ENCODE results near the gene LAD1.

DNA sequence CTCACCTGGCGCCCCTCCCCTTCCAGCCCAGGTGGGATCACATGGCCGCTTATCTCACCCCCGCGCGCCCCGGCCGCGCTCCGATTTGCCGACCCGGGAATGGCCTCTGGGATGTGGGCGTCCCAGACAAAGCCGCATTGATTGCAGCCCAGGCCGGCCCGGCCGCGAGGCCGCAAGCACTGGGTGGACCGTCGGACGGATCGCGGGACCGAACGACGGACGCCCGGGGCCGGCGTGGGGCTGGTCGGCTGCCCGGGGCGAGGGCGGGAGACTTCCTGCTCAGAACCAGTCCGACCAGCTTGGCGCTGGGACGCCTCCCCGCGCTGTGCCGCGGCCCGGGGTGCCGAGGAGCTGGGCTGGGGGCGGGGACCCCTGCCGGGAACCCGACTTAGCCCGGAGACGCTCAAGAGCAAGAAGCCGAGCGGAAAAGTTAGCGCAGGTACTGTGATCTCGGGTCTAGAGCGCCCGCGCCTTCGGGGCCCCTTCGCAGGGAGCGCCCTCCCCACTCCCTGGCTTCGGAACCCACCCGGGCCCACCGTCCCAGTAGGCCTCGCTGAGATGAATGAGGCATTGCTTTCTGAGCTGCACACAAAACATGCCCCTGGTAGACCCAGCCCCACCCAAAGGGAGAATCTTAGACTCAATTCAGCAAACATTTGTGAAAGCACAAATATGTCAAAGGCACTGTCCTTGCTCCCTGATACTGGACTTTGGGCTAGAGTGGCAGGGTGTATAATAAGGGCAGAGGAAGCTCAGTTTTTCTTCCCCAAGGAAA is 415 bp upstream of the LAD1 start:
- TF ChIP-seq EP300 (conservative IDR thresholded peaks at IDR 0.05; ENCODE audit: poor library complexity, severe bottlenecking) (no peak), EZH2 (IDR thresholded peaks at IDR 0.05; ENCODE audit: borderline replicate concordance, insufficient read depth, low read length, poor library complexity, severe bottlenecking) (peak; percentile 3), RAD21 (conservative IDR thresholded peaks at IDR 0.05) (no peak), POLR2AphosphoS5 (IDR thresholded peaks at IDR 0.05) (no peak)
- TF ChIP-seq, protein P1, sequence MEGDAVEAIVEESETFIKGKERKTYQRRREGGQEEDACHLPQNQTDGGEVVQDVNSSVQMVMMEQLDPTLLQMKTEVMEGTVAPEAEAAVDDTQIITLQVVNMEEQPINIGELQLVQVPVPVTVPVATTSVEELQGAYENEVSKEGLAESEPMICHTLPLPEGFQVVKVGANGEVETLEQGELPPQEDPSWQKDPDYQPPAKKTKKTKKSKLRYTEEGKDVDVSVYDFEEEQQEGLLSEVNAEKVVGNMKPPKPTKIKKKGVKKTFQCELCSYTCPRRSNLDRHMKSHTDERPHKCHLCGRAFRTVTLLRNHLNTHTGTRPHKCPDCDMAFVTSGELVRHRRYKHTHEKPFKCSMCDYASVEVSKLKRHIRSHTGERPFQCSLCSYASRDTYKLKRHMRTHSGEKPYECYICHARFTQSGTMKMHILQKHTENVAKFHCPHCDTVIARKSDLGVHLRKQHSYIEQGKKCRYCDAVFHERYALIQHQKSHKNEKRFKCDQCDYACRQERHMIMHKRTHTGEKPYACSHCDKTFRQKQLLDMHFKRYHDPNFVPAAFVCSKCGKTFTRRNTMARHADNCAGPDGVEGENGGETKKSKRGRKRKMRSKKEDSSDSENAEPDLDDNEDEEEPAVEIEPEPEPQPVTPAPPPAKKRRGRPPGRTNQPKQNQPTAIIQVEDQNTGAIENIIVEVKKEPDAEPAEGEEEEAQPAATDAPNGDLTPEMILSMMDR (IDR thresholded peaks at IDR 0.05; ENCODE audit: poor library complexity, severe bottlenecking) = no peak

All from neural cell (in vitro differentiated cells).